ENCODE measurements around the gene NANS. TPM values are rescaled to one million over a fixed set of nuclear protein-coding genes. Genes with fewer than 3 reads are reported as not detected.

NANS gene
- total RNA-seq, 1 donor from 2014 or later = 44.4 TPM

- Mint-ChIP-seq H3K27me3 (ENCODE audit: low read depth, unreplicated experiment) (peaks cover 2% of the 10 kb centered on the region), H3K27ac (ENCODE audit: unreplicated experiment) (no peak overlapping the region), H3K36me3 (ENCODE audit: low read depth, unreplicated experiment) (peaks cover 15% of the 10 kb centered on the region), H3K4me3 (ENCODE audit: unreplicated experiment) (no peak overlapping the region), H3K9me3 (ENCODE audit: unreplicated experiment) (no peaks in the 10 kb centered on the region), H3K4me1 (ENCODE audit: low read depth, unreplicated experiment) (peaks cover 3% of the 10 kb centered on the region)
- Histone ChIP-seq H3K9ac (ENCODE audit: low read length) (no peak overlapping the region), H3K4me2 (ENCODE audit: low read length) (no peak overlapping the region), H3K4me3 (ENCODE audit: insufficient read depth, low read depth, low read length) (no peak overlapping the region), H3K36me3 (ENCODE audit: insufficient read depth, low read length) (no peaks in the 10 kb centered on the region), H3K9me3 (ENCODE audit: insufficient read depth, low read depth, low read length) (no peaks in the 10 kb centered on the region), H3K27me3 (ENCODE audit: insufficient read depth, low read length) (no peaks in the 10 kb centered on the region), H3K79me2 (ENCODE audit: insufficient read depth, low read length) (no peaks in the 10 kb centered on the region), H3K4me1 (ENCODE audit: insufficient read depth, low read length) (no peaks in the 10 kb centered on the region), H3K27ac (ENCODE audit: low read depth, low read length) (no peak overlapping the region), H2AFZ (ENCODE audit: low read depth, low read length) (no peak overlapping the region), H4K20me1 (ENCODE audit: insufficient read depth, low read length) (no peaks in the 10 kb centered on the region)
- DNase-seq (ENCODE audit: low read depth) (peak; percentile 14), FAIRE-seq (no peak)
- TF ChIP-seq CTCF (IDR thresholded peaks at IDR 0.05; ENCODE audit: insufficient read depth, low read depth, low read length) (no peak), EZH2 (IDR thresholded peaks at IDR 0.05; ENCODE audit: insufficient read depth, low read length) (no peak)
These were observed 45.3 kb downstream of the NANS start for GRCh38 chr9:98101868-98102273.

GRCh38 chr9:98104445-98104881 lies 47.9 kb downstream of the NANS start:
- Mint-ChIP-seq H3K4me1 (ENCODE audit: low read depth, unreplicated experiment) (peaks cover 3% of the 10 kb centered on the region), H3K36me3 (ENCODE audit: low read depth, unreplicated experiment) (peaks cover 11% of the 10 kb centered on the region), H3K27me3 (ENCODE audit: low read depth, unreplicated experiment) (no peaks in the 10 kb centered on the region), H3K4me3 (ENCODE audit: unreplicated experiment) (no peak overlapping the region), H3K27ac (ENCODE audit: unreplicated experiment) (peak overlapping the region; percentile 58), H3K9me3 (ENCODE audit: unreplicated experiment) (no peaks in the 10 kb centered on the region)
- Histone ChIP-seq H3K4me2 (ENCODE audit: low read length) (no peak overlapping the region), H3K79me2 (ENCODE audit: insufficient read depth, low read length) (no peaks in the 10 kb centered on the region), H3K9me3 (ENCODE audit: insufficient read depth, low read depth, low read length) (no peaks in the 10 kb centered on the region), H3K27ac (ENCODE audit: low read depth, low read length) (no peak overlapping the region), H2AFZ (ENCODE audit: low read depth, low read length) (no peak overlapping the region), H4K20me1 (ENCODE audit: insufficient read depth, low read length) (no peaks in the 10 kb centered on the region), H3K36me3 (ENCODE audit: insufficient read depth, low read length) (no peaks in the 10 kb centered on the region), H3K4me3 (ENCODE audit: insufficient read depth, low read depth, low read length) (no peak overlapping the region), H3K4me1 (ENCODE audit: insufficient read depth, low read length) (no peaks in the 10 kb centered on the region), H3K9ac (ENCODE audit: low read length) (no peak overlapping the region), H3K27me3 (ENCODE audit: insufficient read depth, low read length) (no peaks in the 10 kb centered on the region)
- TF ChIP-seq CTCF (IDR thresholded peaks at IDR 0.05; ENCODE audit: insufficient read depth, low read depth, low read length) = no peak
- no peak for TF ChIP-seq EZH2 (IDR thresholded peaks at IDR 0.05; ENCODE audit: insufficient read depth, low read length)
- no peak for FAIRE-seq
- no peak for DNase-seq (ENCODE audit: low read depth)

GRCh38 chr9:98105006-98105405 lies 48.5 kb downstream of the NANS start:
- H3K4me1 ChIP-seq (ENCODE audit: insufficient read depth, low read length) = no peaks in the 10 kb centered on the region
- H3K9ac ChIP-seq (ENCODE audit: low read length) = no peak overlapping the region
- Mint-ChIP-seq H3K4me3 (ENCODE audit: unreplicated experiment) (no peak overlapping the region), H3K27me3 (ENCODE audit: low read depth, unreplicated experiment) (no peaks in the 10 kb centered on the region), H3K9me3 (ENCODE audit: unreplicated experiment) (peaks cover under 1% of the 10 kb centered on the region), H3K27ac (ENCODE audit: unreplicated experiment) (no peak overlapping the region), H3K4me1 (ENCODE audit: low read depth, unreplicated experiment) (peaks cover 3% of the 10 kb centered on the region), H3K36me3 (ENCODE audit: low read depth, unreplicated experiment) (peaks cover 14% of the 10 kb centered on the region)
- H3K4me3 ChIP-seq (ENCODE audit: insufficient read depth, low read depth, low read length) = no peak overlapping the region
- no peak for TF ChIP-seq EZH2 (IDR thresholded peaks at IDR 0.05; ENCODE audit: insufficient read depth, low read length)
- no peak for TF ChIP-seq CTCF (IDR thresholded peaks at IDR 0.05; ENCODE audit: insufficient read depth, low read depth, low read length)
- H2AFZ ChIP-seq (ENCODE audit: low read depth, low read length) = no peak overlapping the region
- FAIRE-seq (no peak), DNase-seq (ENCODE audit: low read depth) (no peak)
- no peaks in the 10 kb centered on the region for H3K36me3 ChIP-seq (ENCODE audit: insufficient read depth, low read length)
- H3K27me3 ChIP-seq (ENCODE audit: insufficient read depth, low read length) = no peaks in the 10 kb centered on the region
- H3K79me2 ChIP-seq (ENCODE audit: insufficient read depth, low read length) = no peaks in the 10 kb centered on the region
- H4K20me1 ChIP-seq (ENCODE audit: insufficient read depth, low read length) = no peaks in the 10 kb centered on the region
- H3K27ac ChIP-seq (ENCODE audit: low read depth, low read length) = no peak overlapping the region
- no peak overlapping the region for H3K4me2 ChIP-seq (ENCODE audit: low read length)
- H3K9me3 ChIP-seq (ENCODE audit: insufficient read depth, low read depth, low read length) = no peaks in the 10 kb centered on the region
